ENCODE measurements around the gene SLC22A12. TPM values are rescaled to one million over a fixed set of nuclear protein-coding genes. Genes with fewer than 3 reads are reported as not detected.
A peak's percentile ranks its signal among the peaks of the same experiment; 100 is the strongest.
"Not testable (repeated sequence)": the region's sequence is repeated elsewhere in the genome, so short reads cannot be mapped to it uniquely, and the experiment has no call there.

The SLC22A12 gene
- not detected in 2 replicates for total RNA-seq (2014; rRNA removed; shearing (Covaris generic))

GRCh38 chr11:64590763-64591221, at the start of gene SLC22A12:
TSS of gene SLC22A12 (plus strand) at chr11:64591220. CDS start at chr11:64591557, 337 bp downstream.
- no peak for DNase-seq (ENCODE audit: low read depth)

GRCh38 chr11:64542172-64543125, 48.6 kb upstream of the SLC22A12 start:
- DNase-seq (ENCODE audit: low read depth) = no peak

GRCh38 chr11:64543818-64544217, 47.2 kb upstream of the SLC22A12 start:
- DNase-seq (ENCODE audit: low read depth) = no peak

GRCh38 chr11:64544616-64545296, 46.3 kb upstream of the SLC22A12 start:
- DNase-seq (ENCODE audit: low read depth) = no peak

DNA sequence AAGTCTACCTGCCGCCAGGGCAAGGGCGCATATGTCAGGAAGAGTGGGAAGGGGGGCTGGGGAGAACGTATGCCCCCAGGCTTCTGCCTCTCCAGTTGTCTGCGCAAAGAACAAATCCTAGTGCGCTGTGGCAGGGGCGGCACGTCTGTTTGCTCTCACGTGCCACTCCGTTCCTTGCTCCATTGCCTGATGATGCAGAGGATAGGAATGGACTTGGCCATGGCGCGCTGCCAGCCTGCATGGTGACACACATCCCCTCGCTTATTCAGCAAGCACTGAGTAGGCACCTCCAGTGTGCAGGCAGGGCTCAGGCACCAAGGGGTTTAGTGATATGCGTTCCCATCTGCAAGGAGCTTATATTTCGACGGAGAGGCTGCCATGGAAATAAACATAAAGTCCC, 45.4 kb upstream of the SLC22A12 start:
- DNase-seq (ENCODE audit: low read depth) = peak; percentile 86

- no peak for DNase-seq (ENCODE audit: low read depth)
Measured at GRCh38 chr11:64546176-64546575, 44.8 kb upstream of the SLC22A12 start.

DNA sequence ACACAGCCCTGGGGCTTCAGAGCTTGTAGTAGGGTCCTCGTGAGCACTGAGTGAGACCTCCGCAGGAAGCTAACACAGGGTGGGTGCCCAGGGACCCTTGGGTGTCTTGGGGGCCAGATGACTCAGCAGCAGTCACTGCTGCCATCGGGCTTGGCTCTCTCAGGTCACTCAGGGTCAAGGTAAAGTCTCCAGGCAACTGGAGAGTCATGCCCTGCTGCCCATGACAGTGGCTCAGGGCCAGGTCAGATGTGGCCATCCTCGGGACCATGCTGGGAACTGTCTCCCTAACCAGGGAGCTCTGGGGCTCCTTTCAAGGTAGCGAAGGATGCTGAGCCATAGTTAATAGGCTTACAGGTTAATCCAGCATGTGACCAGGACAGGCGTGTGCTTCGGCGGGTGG, 44.4 kb upstream of the SLC22A12 start:
- no peak for DNase-seq (ENCODE audit: low read depth)

- DNase-seq (ENCODE audit: low read depth) = no peak
Measured at GRCh38 chr11:64549969-64550368, 41.1 kb upstream of the SLC22A12 start.

DNA sequence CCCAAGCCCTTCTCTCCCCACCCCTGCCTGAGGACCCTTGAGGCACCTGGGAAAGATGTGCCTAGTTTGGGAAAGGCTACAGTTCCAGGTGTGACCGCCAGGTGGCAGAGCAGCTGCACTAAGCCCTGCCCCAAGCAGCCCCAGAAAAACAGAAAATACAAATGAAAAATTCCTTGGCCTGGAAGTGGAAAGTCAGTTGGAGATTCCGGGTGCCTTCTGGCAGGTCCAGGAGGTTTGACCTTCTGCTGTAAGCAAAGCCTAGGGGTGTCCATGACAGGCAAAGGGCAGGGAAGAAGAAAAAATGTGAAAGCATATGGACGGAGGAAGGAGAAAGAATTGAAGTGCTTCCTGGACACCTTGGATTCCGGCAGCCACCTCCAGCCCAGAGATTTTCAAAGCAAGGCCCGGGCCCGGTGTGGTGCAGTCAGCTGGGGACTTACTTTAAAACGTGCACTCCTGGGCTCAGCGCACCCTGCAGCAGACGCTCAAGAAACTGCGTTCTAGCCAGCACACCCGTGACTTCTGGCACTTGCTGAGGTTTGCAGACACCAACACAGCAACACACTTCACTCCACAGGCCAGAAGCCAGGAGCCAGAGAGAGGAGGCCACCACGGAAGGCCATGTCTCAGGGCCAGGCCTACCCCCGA, 37.3 kb upstream of the SLC22A12 start:
- peak; percentile 18 for DNase-seq (ENCODE audit: low read depth)

GRCh38 chr11:64556044-64556720, 34.8 kb upstream of the SLC22A12 start:
- DNase-seq (ENCODE audit: low read depth) = no peak

GRCh38 chr11:64556721-64557250, 34.2 kb upstream of the SLC22A12 start:
- no peak for DNase-seq (ENCODE audit: low read depth)

DNA sequence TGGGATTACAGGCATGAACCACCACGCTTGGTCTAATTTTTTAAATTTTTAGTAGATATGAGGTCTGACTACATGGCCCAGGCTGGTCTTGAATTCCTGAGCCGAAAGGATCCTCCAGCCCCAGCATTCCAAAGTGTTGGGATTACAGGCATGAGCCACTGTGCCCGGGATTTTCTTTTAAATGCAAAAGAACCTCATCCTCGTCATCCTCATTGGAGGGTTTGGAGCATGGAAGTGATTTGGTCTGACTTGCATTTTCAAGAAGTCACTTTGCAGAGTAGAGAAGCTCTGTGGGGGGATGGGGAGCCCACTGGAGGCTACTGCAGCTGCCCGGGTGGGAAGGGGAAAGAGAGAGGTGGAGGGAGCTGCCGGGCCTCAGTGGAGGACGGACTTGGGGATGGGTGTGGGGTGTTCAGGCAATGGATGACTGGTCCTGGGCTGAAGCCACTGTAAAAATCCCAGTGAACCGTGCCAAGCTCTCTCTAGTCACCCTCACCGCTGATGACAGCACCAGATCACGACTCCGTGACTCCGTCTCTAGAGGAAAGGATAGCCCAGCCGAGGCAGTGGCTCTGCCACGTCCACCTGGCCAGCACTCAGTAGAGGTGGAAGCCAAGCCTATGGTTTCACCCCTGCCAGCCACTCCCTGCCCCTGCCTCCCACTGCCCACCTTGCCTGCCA, 32.8 kb upstream of the SLC22A12 start:
- no peak for DNase-seq (ENCODE audit: low read depth)

- DNase-seq (ENCODE audit: low read depth) = no peak
Measured at GRCh38 chr11:64558869-64559268, 32.2 kb upstream of the SLC22A12 start.

DNA sequence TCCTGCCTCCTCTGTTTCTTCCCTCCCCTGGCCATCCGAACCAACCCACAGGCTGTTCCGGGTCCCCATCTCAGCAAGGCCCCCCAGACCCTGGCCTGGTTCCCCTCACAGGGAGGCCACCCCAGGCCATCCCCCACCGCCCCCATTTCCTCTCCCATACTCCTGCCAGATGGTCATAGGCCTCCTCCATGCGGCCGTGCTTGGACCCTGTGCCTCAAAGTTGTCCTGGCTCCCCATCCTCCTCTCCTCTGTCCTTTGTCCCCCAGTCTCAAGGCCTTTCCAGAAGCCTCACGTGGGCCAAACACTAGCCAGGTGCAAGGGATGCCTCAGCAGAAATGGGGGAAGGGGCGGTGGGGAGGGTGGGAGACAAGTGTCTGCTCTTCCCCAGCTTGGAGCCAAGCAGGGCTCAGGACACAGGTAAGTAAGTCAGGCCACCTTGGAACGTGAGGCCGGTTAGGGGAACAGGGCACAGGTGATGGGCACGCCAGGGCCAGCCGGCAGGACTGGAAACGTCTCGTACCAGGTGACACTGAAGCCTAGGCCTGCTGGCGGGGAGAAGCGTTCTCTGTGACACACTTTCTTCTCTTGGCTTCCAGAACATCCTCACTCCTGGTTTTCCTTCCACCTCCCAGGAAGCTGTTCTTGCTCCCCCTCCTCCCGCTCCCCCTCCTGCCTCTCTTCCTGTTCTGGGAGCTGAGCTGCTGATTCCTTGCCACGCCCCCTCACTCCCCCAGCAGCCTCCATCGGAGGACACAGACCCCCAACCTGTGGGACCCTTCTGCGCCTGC, 31.5 kb upstream of the SLC22A12 start:
- DNase-seq (ENCODE audit: low read depth) = no peak

- no peak for DNase-seq (ENCODE audit: low read depth)
Measured at GRCh38 chr11:64560139-64560771, 30.8 kb upstream of the SLC22A12 start.

- no peak for DNase-seq (ENCODE audit: low read depth)
Measured at GRCh38 chr11:64560941-64561340, 30.1 kb upstream of the SLC22A12 start.

DNA sequence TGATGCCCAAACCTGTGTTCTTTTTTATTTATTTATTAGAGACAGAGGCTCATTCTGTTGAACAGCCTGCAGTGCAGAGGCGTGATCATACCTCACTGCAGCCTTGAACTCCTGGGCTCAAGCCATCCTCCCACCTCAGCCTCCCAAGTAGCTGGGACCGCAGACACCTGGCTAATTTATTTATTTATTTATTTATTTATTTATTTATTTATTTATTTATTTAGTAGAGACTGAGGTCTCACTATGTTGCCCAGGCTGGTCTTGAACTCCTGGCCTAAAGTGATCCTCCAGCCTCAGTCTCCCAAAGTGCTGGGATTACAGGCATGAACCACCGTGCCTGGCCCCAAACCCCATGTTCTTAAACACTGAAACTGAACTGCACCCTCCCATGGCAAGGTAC, 29.6 kb upstream of the SLC22A12 start:
- not testable (repeated sequence) for DNase-seq (ENCODE audit: low read depth)

DNA sequence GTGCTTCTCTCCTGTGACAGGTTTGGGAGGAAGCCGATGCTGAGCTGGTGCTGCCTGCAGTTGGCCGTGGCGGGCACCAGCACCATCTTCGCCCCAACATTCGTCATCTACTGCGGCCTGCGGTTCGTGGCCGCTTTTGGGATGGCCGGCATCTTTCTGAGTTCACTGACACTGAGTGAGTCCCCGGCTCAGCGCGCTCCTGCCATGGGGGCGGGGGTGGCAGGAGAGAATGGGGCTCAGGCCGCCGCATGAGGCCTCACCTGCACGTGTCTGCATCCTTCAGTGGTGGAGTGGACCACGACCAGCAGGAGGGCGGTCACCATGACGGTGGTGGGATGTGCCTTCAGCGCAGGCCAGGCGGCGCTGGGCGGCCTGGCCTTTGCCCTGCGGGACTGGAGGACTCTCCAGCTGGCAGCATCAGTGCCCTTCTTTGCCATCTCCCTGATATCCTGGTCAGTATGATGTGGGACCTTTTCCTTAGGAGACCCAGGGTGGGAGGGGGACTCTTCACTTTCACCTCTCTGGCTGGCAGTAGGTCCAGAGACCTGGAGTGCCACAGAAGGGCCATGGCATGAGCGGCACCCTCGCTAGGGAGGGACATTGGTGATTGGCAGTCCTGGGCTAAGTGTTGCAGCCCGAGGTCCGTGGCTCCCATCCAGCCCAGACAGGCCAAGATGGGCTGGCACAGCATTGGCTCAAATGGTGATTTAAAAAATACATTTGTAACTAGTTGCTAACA, 28.9 kb upstream of the SLC22A12 start:
- DNase-seq (ENCODE audit: low read depth) = no peak
